ENCODE measurements around the gene LCLAT1.
"Not testable (repeated sequence)": the region's sequence is repeated elsewhere in the genome, so short reads cannot be mapped to it uniquely, and the experiment has no call there.

The LCLAT1 gene

GRCh38 chr2:30612371-30612770 is 165.3 kb downstream of the LCLAT1 start:
- no peak for TF ChIP-seq CTCF (conservative IDR thresholded peaks at IDR 0.05; ENCODE audit: low read depth, low read length)
- DNase-seq (ENCODE audit: low read depth), result no peak
- H3K4me3 ChIP-seq (ENCODE audit: low read length), result no peak overlapping the region

- DNase-seq (ENCODE audit: low read depth), result no peak
- TF ChIP-seq CTCF (conservative IDR thresholded peaks at IDR 0.05; ENCODE audit: low read depth, low read length), result no peak
- H3K4me3 ChIP-seq (ENCODE audit: low read length), result no peak overlapping the region
Measured at GRCh38 chr2:30613001-30613400, 166.0 kb downstream of the LCLAT1 start.

GRCh38 chr2:30614227-30614626 is 167.2 kb downstream of the LCLAT1 start:
- not testable (repeated sequence) for H3K4me3 ChIP-seq (ENCODE audit: low read length); DNase-seq (ENCODE audit: low read depth)

- no peak for DNase-seq (ENCODE audit: low read depth)
- H3K4me3 ChIP-seq (ENCODE audit: low read length), result no peak overlapping the region
- no peak for TF ChIP-seq CTCF (conservative IDR thresholded peaks at IDR 0.05; ENCODE audit: low read depth, low read length)
Measured at GRCh38 chr2:30615926-30616325, 168.9 kb downstream of the LCLAT1 start.

GRCh38 chr2:30620102-30620501 is 173.1 kb downstream of the LCLAT1 start:
- no peak overlapping the region for H3K4me3 ChIP-seq (ENCODE audit: low read length)
- TF ChIP-seq CTCF (conservative IDR thresholded peaks at IDR 0.05; ENCODE audit: low read depth, low read length), result no peak
- no peak for DNase-seq (ENCODE audit: low read depth)

GRCh38 chr2:30621836-30622235 is 174.8 kb downstream of the LCLAT1 start:
- no peak overlapping the region for H3K4me3 ChIP-seq (ENCODE audit: low read length)
- TF ChIP-seq CTCF (conservative IDR thresholded peaks at IDR 0.05; ENCODE audit: low read depth, low read length), result no peak
- DNase-seq (ENCODE audit: low read depth), result no peak

GRCh38 chr2:30622452-30622851 is 175.4 kb downstream of the LCLAT1 start:
- TF ChIP-seq CTCF (conservative IDR thresholded peaks at IDR 0.05; ENCODE audit: low read depth, low read length), result no peak
- DNase-seq (ENCODE audit: low read depth), result no peak

GRCh38 chr2:30625276-30625675 is 178.2 kb downstream of the LCLAT1 start:
- no peak for DNase-seq (ENCODE audit: low read depth)
- H3K4me3 ChIP-seq (ENCODE audit: low read length), result no peak overlapping the region
- TF ChIP-seq CTCF (conservative IDR thresholded peaks at IDR 0.05; ENCODE audit: low read depth, low read length), result no peak

More at GRCh38 chr2:30622452-30622851, 175.4 kb downstream of the LCLAT1 start:
- no peak overlapping the region for H3K4me3 ChIP-seq (ENCODE audit: low read length)

Data from retinal pigment epithelial cell (primary cell).